Stomach (tissue), 9 donors: Measurements from ENCODE around the gene ENTR1. TPM values are rescaled to one million over a fixed set of nuclear protein-coding genes. Genes with fewer than 3 reads are reported as not detected.
"Not testable (repeated sequence)": the region's sequence is repeated elsewhere in the genome, so short reads cannot be mapped to it uniquely, and the experiment has no call there.

Experiments used
- DNase-seq, 2 donors: peaks; one replicate each; pipeline versions ENCODE4 v3.0.0 to v3.0.0-alpha.2; 2013 to 2019
- H3K27ac ChIP-seq, 5 donors: fragments of 200-600 bp in 4 of 5; sonication (generic) in 4 of 5; one replicate each; pipeline ENCODE4 v1.5.1; 2013 to 2019; ENCODE audit warnings: mild to moderate bottlenecking in 1 of 5, moderate library complexity in 1 of 5
- H3K27me3 ChIP-seq, 3 donors: fragments of 200-600 bp; sonication (generic); one replicate each; pipeline ENCODE4 v1.5.1; 2017 to 2019; ENCODE audit warnings: mixed run types in 1 of 3
- H3K36me3 ChIP-seq, 4 donors: fragments of 200-600 bp; sonication (generic); 1 replicate in 3 of 4; 2 replicates in 1 of 4; pipeline ENCODE4 v1.5.1; 2016 to 2019
- H3K4me1 ChIP-seq, 4 donors: fragments of 200-600 bp; sonication (generic); one replicate each; pipeline ENCODE4 v1.5.1; 2016 to 2019
- H3K4me3 ChIP-seq, 4 donors: fragments of 200-600 bp; sonication (generic) in 3 of 4; one replicate each; pipeline ENCODE4 v1.5.1; 2016 to 2019; ENCODE audit warnings: mild to moderate bottlenecking in 1 of 4
- H3K9me3 ChIP-seq, 4 donors: fragments of 200-600 bp; sonication (generic); one replicate each; pipeline ENCODE4 v1.5.1; 2016 to 2019
- CTCF ChIP-seq, 7 experiments: fragments of 450-650 bp in 4 of 7; fragments of 200-600 bp in 3 of 7; sonication (generic) in 3 of 7; IDR thresholded peaks; one replicate each; pipeline ENCODE4 v1.5.1; 2016 to 2019; ENCODE audit warnings: antibody characterized with exemption in 7 of 7, control low read depth in 2 of 7, mild to moderate bottlenecking in 1 of 7
- EP300 ChIP-seq: sonication (generic); formaldehyde crosslinking; IDR thresholded peaks from one replicate; pipeline ENCODE4 v1.6.1; 2017; ENCODE audit warnings: antibody characterized with exemption
- POLR2A ChIP-seq, 4 donors: fragments of 450-650 bp; IDR thresholded peaks; one replicate each; pipeline ENCODE4 v1.6.1; 2016; ENCODE audit warnings: antibody characterized with exemption in 4 of 4, control low read depth in 2 of 4, mild to moderate bottlenecking in 1 of 4, moderate library complexity in 1 of 4
- POLR2AphosphoS5 ChIP-seq, 3 donors: sonication (generic); formaldehyde crosslinking; IDR thresholded peaks; one replicate each; pipeline ENCODE4 v1.6.1; 2016; ENCODE audit warnings: antibody characterized with exemption in 3 of 3
- WGBS, 5 donors: extraction: QIAGEN DNeasy Blood & Tissue Kit in 3 of 5; methylation state at CpG; one replicate each; pipeline versions ENCODE4 v1.1.5 to v1.1.7; 2013 to 2018; 5-methylcytosine and 5-hydroxymethylcytosine counted together
- intact Hi-C: fragments of 100-400 bp; cut with DNase I; formaldehyde crosslinking; loops from one replicate; pipeline ENCODE4 v1.15.1; 2023; ENCODE audit warnings: low total_unique reads
- polyA plus RNA-seq, 3 donors: library from polyadenylated mRNA; stranded (reverse); fragments of 200-250 nt; gene quantifications; one replicate each; pipeline ENCODE4 v1.2.3, GENCODE V29; 2013
- total RNA-seq, 5 donors: library from RNA; depleted of rRNA; stranded (reverse); fragments of >200 nt; gene quantifications; one replicate each; pipeline versions ENCODE4 v1.1.0 to v1.2.3, GENCODE V29; 2014 to 2016
- donor health status: healthy with polysubstance abuse.
- donor health status: Bipolar disorder and iron deficiency.
- donor health status: healthy.

The ENTR1 gene
- total and polyA plus RNA-seq, 8 donors: 20.6 to 184 (median 34.8) TPM

GRCh38 chr9:136411378-136411777 lies 964 bp upstream of the ENTR1 start:
- Histone ChIP-seq H3K27ac (peak overlapping the region in 3 of 5 donors; percentile 93 to 96 (median 93)), H3K9me3 (no peaks in the 10 kb centered on the region), H3K4me3 (peak overlapping the region; percentile 90 to 100 (median 99)), H3K4me1 (peaks cover 22 to 34% (median 30%) of the 10 kb centered on the region in 4 donors), H3K27me3 (no peaks in the 10 kb centered on the region), H3K36me3 (peaks cover 47 to 60% (median 58%) of the 10 kb centered on the region in 4 donors)
- no peak for TF ChIP-seq POLR2AphosphoS5 (IDR thresholded peaks at IDR 0.05)
- TF ChIP-seq CTCF (IDR thresholded peaks at IDR 0.05): no peak
- TF ChIP-seq EP300: no peak
- no peak for TF ChIP-seq POLR2A (IDR thresholded peaks at IDR 0.05)
- WGBS, 5 donors: 19 to 42% (median 22%) methylated on average over 4 of the region's 4 CpGs
- DNase-seq: no peak
- intact Hi-C loops: no loop called here

GRCh38 chr9:136409557-136410455 lies 608 bp downstream of the ENTR1 start:
- DNase-seq: peak; percentile 33 to 57
- peak overlapping the region; percentile 90 to 100 (median 99) for H3K4me3 ChIP-seq
- TF ChIP-seq POLR2AphosphoS5 (IDR thresholded peaks at IDR 0.05) (no peak), EP300 (no peak), CTCF (IDR thresholded peaks at IDR 0.05) (no peak), POLR2A (IDR thresholded peaks at IDR 0.05) (no peak)
- H3K9me3 ChIP-seq: no peaks in the 10 kb centered on the region
- peak overlapping the region; percentile 43 to 96 (median 78) for H3K27ac ChIP-seq
- H3K36me3 ChIP-seq: peaks cover 47 to 60% (median 58%) of the 10 kb centered on the region in 4 donors
- peaks cover 22 to 34% (median 30%) of the 10 kb centered on the region in 4 donors for H3K4me1 ChIP-seq
- no peaks in the 10 kb centered on the region for H3K27me3 ChIP-seq
- 9 to 38% (median 13%) methylated on average over 12 to 71 of the region's 71 CpGs for WGBS, 5 donors
- intact Hi-C loops: loop anchor here (10.0 kb wide), 1 partner anchor 75 kb away; no protein-coding TSS in a partner anchor

- Histone ChIP-seq H3K9me3 (no peaks in the 10 kb centered on the region), H3K27ac (no peak overlapping the region), H3K4me1 (peaks cover 22 to 34% (median 30%) of the 10 kb centered on the region in 4 donors), H3K27me3 (no peaks in the 10 kb centered on the region), H3K36me3 (peaks cover 36 to 57% (median 54%) of the 10 kb centered on the region in 4 donors), H3K4me3 (no peak overlapping the region)
- DNase-seq: no peak
- TF ChIP-seq CTCF (IDR thresholded peaks at IDR 0.05) (no peak), POLR2A (IDR thresholded peaks at IDR 0.05) (no peak), EP300 (no peak), POLR2AphosphoS5 (IDR thresholded peaks at IDR 0.05) (no peak)
- intact Hi-C loops: loop anchor here (10.0 kb wide), 1 partner anchor 73 kb away; no protein-coding TSS in a partner anchor
- 84 to 95% (median 86%) methylated on average over 7 of the region's 7 CpGs for WGBS, 5 donors
These were observed 2.5 kb downstream of the ENTR1 start for GRCh38 chr9:136407911-136408310.

GRCh38 chr9:136407061-136407460 lies 3.4 kb downstream of the ENTR1 start:
- H3K4me1 ChIP-seq: peaks cover 22 to 30% (median 28%) of the 10 kb centered on the region in 4 donors
- 91 to 95% (median 93%) methylated on average over 28 of the region's 28 CpGs for WGBS, 5 donors
- H3K9me3 ChIP-seq, H3K27me3 ChIP-seq, H3K4me3 ChIP-seq, H3K27ac ChIP-seq, DNase-seq: not testable (repeated sequence)
- intact Hi-C loops: loop anchor here (10.0 kb wide), 1 partner anchor 72 kb away; no protein-coding TSS in a partner anchor
- peaks cover 32 to 57% (median 55%) of the 10 kb centered on the region in 4 donors for H3K36me3 ChIP-seq

GRCh38 chr9:136405904-136406303 lies 4.5 kb downstream of the ENTR1 start:
- DNase-seq, H3K27me3 ChIP-seq, H3K9me3 ChIP-seq, H3K27ac ChIP-seq, H3K4me3 ChIP-seq: not testable (repeated sequence)
- intact Hi-C loops: loop anchor here (10.0 kb wide), 1 partner anchor 71 kb away; no protein-coding TSS in a partner anchor
- peaks cover 12 to 19% (median 17%) of the 10 kb centered on the region in 4 donors for H3K4me1 ChIP-seq
- H3K36me3 ChIP-seq: peaks cover 32 to 63% (median 60%) of the 10 kb centered on the region in 4 donors
- WGBS, 5 donors: 87 to 90% (median 89%) methylated on average over 10 of the region's 10 CpGs
